HEK293 (cell line): Measurements from ENCODE around the gene SEC24C.

Source experiments
- GFI1B ChIP-seq: fragments of 450-650 bp; formaldehyde crosslinking; IDR thresholded peaks from 2 replicates; pipeline ENCODE4 v1.5.1; 2016; ENCODE audit warnings: missing biosample characterization, missing genetic modification characterization
- HOXD13 ChIP-seq: sonication (generic); formaldehyde crosslinking; IDR thresholded peaks from 2 replicates; pipeline ENCODE4 v1.8.0; 2022; ENCODE audit warnings: missing genetic modification reagents, borderline replicate concordance
- MYNN ChIP-seq: fragments of 450-650 bp; formaldehyde crosslinking; IDR thresholded peaks from 2 replicates; pipeline ENCODE4 v1.5.1; 2016; ENCODE audit warnings: missing biosample characterization, missing genetic modification characterization, borderline replicate concordance
- OVOL3 ChIP-seq: fragments of 450-650 bp; formaldehyde crosslinking; IDR thresholded peaks from 2 replicates; pipeline ENCODE4 v1.5.1; 2016; ENCODE audit warnings: missing biosample characterization, missing genetic modification characterization
- PRDM4 ChIP-seq: fragments of 450-650 bp; formaldehyde crosslinking; IDR thresholded peaks from 2 replicates; pipeline ENCODE4 v1.5.1; 2017; ENCODE audit warnings: missing biosample characterization, missing genetic modification characterization
- TCF7L2 ChIP-seq: IDR thresholded peaks from 2 replicates; pipeline ENCODE4 v1.6.1; 2011; ENCODE audit warnings: low read depth, mild to moderate bottlenecking, inconsistent platforms, low read length, moderate library complexity, borderline replicate concordance
- WT1 ChIP-seq: fragments of 450-650 bp; formaldehyde crosslinking; IDR thresholded peaks from 2 replicates; pipeline ENCODE4 v1.5.1; 2016; ENCODE audit warnings: missing biosample characterization, missing genetic modification characterization
- ZBTB1 ChIP-seq: fragments of 450-650 bp; formaldehyde crosslinking; IDR thresholded peaks from 2 replicates; pipeline ENCODE4 v1.5.1; 2016; ENCODE audit warnings: missing biosample characterization, missing genetic modification characterization
- ZNF121 ChIP-seq: fragments of 450-650 bp; formaldehyde crosslinking; IDR thresholded peaks from 2 replicates; pipeline ENCODE4 v1.5.1; 2016; ENCODE audit warnings: missing biosample characterization, missing genetic modification characterization
- ZNF138 ChIP-seq: fragments of 450-650 bp; formaldehyde crosslinking; IDR thresholded peaks from 2 replicates; pipeline ENCODE4 v1.5.1; 2016; ENCODE audit warnings: missing biosample characterization, missing genetic modification characterization, borderline replicate concordance
- ZNF140 ChIP-seq: fragments of 450-650 bp; formaldehyde crosslinking; IDR thresholded peaks from 2 replicates; pipeline ENCODE4 v1.5.1; 2016; ENCODE audit warnings: missing biosample characterization, missing genetic modification characterization
- ZNF146 ChIP-seq: fragments of 450-650 bp; formaldehyde crosslinking; IDR thresholded peaks from 2 replicates; pipeline ENCODE4 v1.5.1; 2016; ENCODE audit warnings: missing biosample characterization, missing genetic modification characterization
- ZNF16 ChIP-seq: fragments of 450-650 bp; formaldehyde crosslinking; IDR thresholded peaks from 2 replicates; pipeline ENCODE4 v1.5.1; 2016; ENCODE audit warnings: low read depth, missing biosample characterization, missing genetic modification characterization
- ZNF169 ChIP-seq: fragments of 450-650 bp; formaldehyde crosslinking; IDR thresholded peaks from 2 replicates; pipeline ENCODE4 v1.5.1; 2016; ENCODE audit warnings: missing biosample characterization, missing genetic modification characterization
- ZNF2 ChIP-seq: fragments of 450-650 bp; formaldehyde crosslinking; IDR thresholded peaks from 2 replicates; pipeline ENCODE4 v1.5.1; 2016; ENCODE audit warnings: missing biosample characterization, missing genetic modification characterization
- ZNF221 ChIP-seq: fragments of 450-650 bp; formaldehyde crosslinking; IDR thresholded peaks from 2 replicates; pipeline ENCODE4 v1.5.1; 2017; ENCODE audit warnings: missing biosample characterization, missing genetic modification characterization, borderline replicate concordance
- ZNF239 ChIP-seq: fragments of 450-650 bp; formaldehyde crosslinking; IDR thresholded peaks from 2 replicates; pipeline ENCODE4 v1.5.1; 2016; ENCODE audit warnings: missing biosample characterization, missing genetic modification characterization
- ZNF292 ChIP-seq: fragments of 450-650 bp; formaldehyde crosslinking; IDR thresholded peaks from 2 replicates; pipeline ENCODE4 v1.5.1; 2016; ENCODE audit warnings: low read depth, missing biosample characterization, missing genetic modification characterization, borderline replicate concordance
- ZNF350 ChIP-seq: fragments of 450-650 bp; formaldehyde crosslinking; IDR thresholded peaks from 2 replicates; pipeline ENCODE4 v1.5.0; 2017; ENCODE audit warnings: missing biosample characterization, mild to moderate bottlenecking, missing genetic modification characterization
- ZNF394 ChIP-seq: fragments of 450-650 bp; formaldehyde crosslinking; IDR thresholded peaks from 2 replicates; pipeline ENCODE4 v1.5.1; 2016; ENCODE audit warnings: missing biosample characterization, missing genetic modification characterization, mild to moderate bottlenecking, moderate library complexity, borderline replicate concordance
- ZNF423 ChIP-seq: fragments of 450-650 bp; formaldehyde crosslinking; IDR thresholded peaks from 2 replicates; pipeline ENCODE4 v1.5.1; 2016; ENCODE audit warnings: missing biosample characterization, missing genetic modification characterization
- ZNF530 ChIP-seq: fragments of 450-650 bp; formaldehyde crosslinking; IDR thresholded peaks from 2 replicates; pipeline ENCODE4 v1.5.1; 2016; ENCODE audit warnings: low read depth, missing biosample characterization, missing genetic modification characterization
- ZNF548 ChIP-seq: fragments of 450-650 bp; formaldehyde crosslinking; IDR thresholded peaks from 2 replicates; pipeline ENCODE4 v1.5.1; 2016; ENCODE audit warnings: missing biosample characterization, missing genetic modification characterization
- ZNF549 ChIP-seq: fragments of 450-650 bp; IDR thresholded peaks from 2 replicates; pipeline ENCODE4 v1.5.1; 2018; ENCODE audit warnings: missing biosample characterization, missing genetic modification characterization, mild to moderate bottlenecking, inconsistent platforms, moderate library complexity
- ZNF624 ChIP-seq: fragments of 450-650 bp; formaldehyde crosslinking; IDR thresholded peaks from 2 replicates; pipeline ENCODE4 v1.5.1; 2017; ENCODE audit warnings: missing biosample characterization, missing genetic modification characterization
- ZNF626 ChIP-seq: fragments of 450-650 bp; sonication (Bioruptor Pico); formaldehyde crosslinking; IDR thresholded peaks from 2 replicates; pipeline ENCODE4 v1.5.1; 2018; ENCODE audit warnings: missing biosample characterization, missing genetic modification characterization, inconsistent platforms
- ZNF670 ChIP-seq: fragments of 450-650 bp; formaldehyde crosslinking; IDR thresholded peaks from 2 replicates; pipeline ENCODE4 v1.5.1; 2016; ENCODE audit warnings: missing biosample characterization, missing genetic modification characterization, low read depth
- ZNF747 ChIP-seq: fragments of 450-650 bp; formaldehyde crosslinking; IDR thresholded peaks from 2 replicates; pipeline ENCODE4 v1.5.1; 2016; ENCODE audit warnings: missing biosample characterization, missing genetic modification characterization
- TF ChIP-seq, protein P1 (sequence below): fragments of 450-650 bp; IDR thresholded peaks from 2 replicates; pipeline ENCODE4 v1.5.1; 2018; ENCODE audit warnings: missing biosample characterization, missing genetic modification characterization
- TF ChIP-seq, protein P2 (sequence below): fragments of 450-650 bp; formaldehyde crosslinking; IDR thresholded peaks from 2 replicates; pipeline ENCODE4 v1.5.1; 2016; ENCODE audit warnings: missing biosample characterization, missing genetic modification characterization
- TF ChIP-seq, protein P3 (sequence below): fragments of 450-650 bp; formaldehyde crosslinking; IDR thresholded peaks from 2 replicates; pipeline ENCODE4 v1.5.1; 2016; ENCODE audit warnings: missing biosample characterization, missing genetic modification characterization, borderline replicate concordance
- TF ChIP-seq, protein P4 (sequence below): fragments of 450-650 bp; formaldehyde crosslinking; IDR thresholded peaks from 2 replicates; pipeline ENCODE4 v1.5.1; 2016; ENCODE audit warnings: missing biosample characterization, missing genetic modification characterization

SEC24C gene

GRCh38 chr10:73772281-73773151, 28.3 kb downstream of the SEC24C start (continued):
- TF ChIP-seq ZNF2 (tag by site-specific recombination) (0 out of 2 replicates have a peak, but pooled peaks have one; percentile 65), WT1 (peak; percentile 57), ZNF530 (tag by site-specific recombination) (no peak), ZNF549 (tag by site-specific recombination) (no peak), ZNF624 (tag by site-specific recombination) (no peak), ZBTB1 (tag by site-specific recombination) (0 out of 2 replicates have a peak, but pooled peaks have one; percentile 69), ZNF626 (tag by site-specific recombination) (no peak), ZNF350 (no peak), HOXD13 (CRISPR knock-in tag) (no peak), ZNF16 (tag by site-specific recombination) (no peak), ZNF221 (tag by site-specific recombination) (no peak), GFI1B (tag by site-specific recombination) (no peak), PRDM4 (tag by site-specific recombination) (no peak), MYNN (tag by site-specific recombination) (peak; percentile 56; the same call in 1 of the 2 replicates), ZNF670 (tag by site-specific recombination) (no peak), TCF7L2 (no peak), ZNF423 (tag by site-specific recombination) (peak; percentile 65; the same call in 1 of the 2 replicates), ZNF292 (tag by site-specific recombination) (no peak), ZNF138 (tag by site-specific recombination) (no peak), ZNF239 (tag by site-specific recombination) (no peak), ZNF121 (tag by site-specific recombination) (no peak; the same call in 1 of the 2 replicates), ZNF169 (tag by site-specific recombination) (no peak), ZNF747 (tag by site-specific recombination) (no peak), OVOL3 (tag by site-specific recombination) (no peak), ZNF146 (tag by site-specific recombination) (peak; percentile 18), ZNF548 (tag by site-specific recombination) (no peak), ZNF140 (no peak), ZNF394 (tag by site-specific recombination) (peak; percentile 48; the same call in 1 of the 2 replicates)
- TF ChIP-seq, protein P1, sequence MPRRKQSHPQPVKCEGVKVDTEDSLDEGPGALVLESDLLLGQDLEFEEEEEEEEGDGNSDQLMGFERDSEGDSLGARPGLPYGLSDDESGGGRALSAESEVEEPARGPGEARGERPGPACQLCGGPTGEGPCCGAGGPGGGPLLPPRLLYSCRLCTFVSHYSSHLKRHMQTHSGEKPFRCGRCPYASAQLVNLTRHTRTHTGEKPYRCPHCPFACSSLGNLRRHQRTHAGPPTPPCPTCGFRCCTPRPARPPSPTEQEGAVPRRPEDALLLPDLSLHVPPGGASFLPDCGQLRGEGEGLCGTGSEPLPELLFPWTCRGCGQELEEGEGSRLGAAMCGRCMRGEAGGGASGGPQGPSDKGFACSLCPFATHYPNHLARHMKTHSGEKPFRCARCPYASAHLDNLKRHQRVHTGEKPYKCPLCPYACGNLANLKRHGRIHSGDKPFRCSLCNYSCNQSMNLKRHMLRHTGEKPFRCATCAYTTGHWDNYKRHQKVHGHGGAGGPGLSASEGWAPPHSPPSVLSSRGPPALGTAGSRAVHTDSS (tag by site-specific recombination) = no peak
- TF ChIP-seq, protein P2, sequence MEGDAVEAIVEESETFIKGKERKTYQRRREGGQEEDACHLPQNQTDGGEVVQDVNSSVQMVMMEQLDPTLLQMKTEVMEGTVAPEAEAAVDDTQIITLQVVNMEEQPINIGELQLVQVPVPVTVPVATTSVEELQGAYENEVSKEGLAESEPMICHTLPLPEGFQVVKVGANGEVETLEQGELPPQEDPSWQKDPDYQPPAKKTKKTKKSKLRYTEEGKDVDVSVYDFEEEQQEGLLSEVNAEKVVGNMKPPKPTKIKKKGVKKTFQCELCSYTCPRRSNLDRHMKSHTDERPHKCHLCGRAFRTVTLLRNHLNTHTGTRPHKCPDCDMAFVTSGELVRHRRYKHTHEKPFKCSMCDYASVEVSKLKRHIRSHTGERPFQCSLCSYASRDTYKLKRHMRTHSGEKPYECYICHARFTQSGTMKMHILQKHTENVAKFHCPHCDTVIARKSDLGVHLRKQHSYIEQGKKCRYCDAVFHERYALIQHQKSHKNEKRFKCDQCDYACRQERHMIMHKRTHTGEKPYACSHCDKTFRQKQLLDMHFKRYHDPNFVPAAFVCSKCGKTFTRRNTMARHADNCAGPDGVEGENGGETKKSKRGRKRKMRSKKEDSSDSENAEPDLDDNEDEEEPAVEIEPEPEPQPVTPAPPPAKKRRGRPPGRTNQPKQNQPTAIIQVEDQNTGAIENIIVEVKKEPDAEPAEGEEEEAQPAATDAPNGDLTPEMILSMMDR = peak; percentile 88
- TF ChIP-seq, protein P3, sequence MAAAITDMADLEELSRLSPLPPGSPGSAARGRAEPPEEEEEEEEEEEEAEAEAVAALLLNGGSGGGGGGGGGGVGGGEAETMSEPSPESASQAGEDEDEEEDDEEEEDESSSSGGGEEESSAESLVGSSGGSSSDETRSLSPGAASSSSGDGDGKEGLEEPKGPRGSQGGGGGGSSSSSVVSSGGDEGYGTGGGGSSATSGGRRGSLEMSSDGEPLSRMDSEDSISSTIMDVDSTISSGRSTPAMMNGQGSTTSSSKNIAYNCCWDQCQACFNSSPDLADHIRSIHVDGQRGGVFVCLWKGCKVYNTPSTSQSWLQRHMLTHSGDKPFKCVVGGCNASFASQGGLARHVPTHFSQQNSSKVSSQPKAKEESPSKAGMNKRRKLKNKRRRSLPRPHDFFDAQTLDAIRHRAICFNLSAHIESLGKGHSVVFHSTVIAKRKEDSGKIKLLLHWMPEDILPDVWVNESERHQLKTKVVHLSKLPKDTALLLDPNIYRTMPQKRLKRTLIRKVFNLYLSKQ (tag by site-specific recombination) = no peak
- TF ChIP-seq, protein P4, sequence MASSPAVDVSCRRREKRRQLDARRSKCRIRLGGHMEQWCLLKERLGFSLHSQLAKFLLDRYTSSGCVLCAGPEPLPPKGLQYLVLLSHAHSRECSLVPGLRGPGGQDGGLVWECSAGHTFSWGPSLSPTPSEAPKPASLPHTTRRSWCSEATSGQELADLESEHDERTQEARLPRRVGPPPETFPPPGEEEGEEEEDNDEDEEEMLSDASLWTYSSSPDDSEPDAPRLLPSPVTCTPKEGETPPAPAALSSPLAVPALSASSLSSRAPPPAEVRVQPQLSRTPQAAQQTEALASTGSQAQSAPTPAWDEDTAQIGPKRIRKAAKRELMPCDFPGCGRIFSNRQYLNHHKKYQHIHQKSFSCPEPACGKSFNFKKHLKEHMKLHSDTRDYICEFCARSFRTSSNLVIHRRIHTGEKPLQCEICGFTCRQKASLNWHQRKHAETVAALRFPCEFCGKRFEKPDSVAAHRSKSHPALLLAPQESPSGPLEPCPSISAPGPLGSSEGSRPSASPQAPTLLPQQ (tag by site-specific recombination) = peak; percentile 77
